Measurements from ENCODE around the gene PRKCE.

DNA sequence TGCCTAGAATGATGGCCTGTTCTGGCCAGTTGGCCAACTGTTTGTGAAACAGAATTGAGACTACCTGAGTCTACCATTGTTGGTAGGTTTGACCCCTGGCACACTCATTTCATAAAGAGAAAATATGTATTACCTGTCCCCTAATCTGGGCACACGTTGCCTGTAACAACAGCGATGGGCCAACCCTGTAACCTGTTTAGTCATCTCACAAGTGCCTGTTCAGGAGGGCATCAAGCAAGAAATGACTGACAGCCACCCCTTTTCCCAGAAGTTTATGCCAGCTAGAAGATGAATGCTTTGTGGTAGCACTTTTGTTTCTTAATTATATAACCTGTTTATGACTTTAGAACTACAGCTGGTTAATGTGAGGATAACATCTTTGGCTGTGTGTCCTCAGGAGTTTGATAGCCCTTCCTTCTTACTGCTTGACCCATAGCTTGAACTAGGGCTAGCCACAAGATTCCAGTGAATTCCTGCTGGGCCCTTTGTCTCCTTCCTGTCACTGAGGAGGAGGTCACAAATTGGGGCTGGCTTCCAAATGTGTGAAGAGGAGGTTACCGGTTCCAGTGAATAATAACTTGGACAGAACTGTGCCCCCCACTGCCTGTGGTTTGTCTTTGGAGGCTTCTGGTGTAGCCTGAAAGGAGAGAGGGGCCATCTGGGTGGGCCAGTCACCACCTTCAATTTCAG, 371.8 kb downstream of the PRKCE start:
- TF ChIP-seq, protein P1, sequence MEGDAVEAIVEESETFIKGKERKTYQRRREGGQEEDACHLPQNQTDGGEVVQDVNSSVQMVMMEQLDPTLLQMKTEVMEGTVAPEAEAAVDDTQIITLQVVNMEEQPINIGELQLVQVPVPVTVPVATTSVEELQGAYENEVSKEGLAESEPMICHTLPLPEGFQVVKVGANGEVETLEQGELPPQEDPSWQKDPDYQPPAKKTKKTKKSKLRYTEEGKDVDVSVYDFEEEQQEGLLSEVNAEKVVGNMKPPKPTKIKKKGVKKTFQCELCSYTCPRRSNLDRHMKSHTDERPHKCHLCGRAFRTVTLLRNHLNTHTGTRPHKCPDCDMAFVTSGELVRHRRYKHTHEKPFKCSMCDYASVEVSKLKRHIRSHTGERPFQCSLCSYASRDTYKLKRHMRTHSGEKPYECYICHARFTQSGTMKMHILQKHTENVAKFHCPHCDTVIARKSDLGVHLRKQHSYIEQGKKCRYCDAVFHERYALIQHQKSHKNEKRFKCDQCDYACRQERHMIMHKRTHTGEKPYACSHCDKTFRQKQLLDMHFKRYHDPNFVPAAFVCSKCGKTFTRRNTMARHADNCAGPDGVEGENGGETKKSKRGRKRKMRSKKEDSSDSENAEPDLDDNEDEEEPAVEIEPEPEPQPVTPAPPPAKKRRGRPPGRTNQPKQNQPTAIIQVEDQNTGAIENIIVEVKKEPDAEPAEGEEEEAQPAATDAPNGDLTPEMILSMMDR (IDR thresholded peaks at IDR 0.05) = no peak
- no peak for TF ChIP-seq POLR2A (IDR thresholded peaks at IDR 0.05)
- TF ChIP-seq POLR2AphosphoS5 (IDR thresholded peaks at IDR 0.05) = no peak
